Breast epithelium (tissue), 4 donors: ENCODE data around the gene KCNG4. TPM values are rescaled to one million over a fixed set of nuclear protein-coding genes. Genes with fewer than 3 reads are reported as not detected.

ENCODE experiments used
- DNase-seq, 2 donors: peaks; one replicate each; pipeline ENCODE4 v3.0.0-alpha.2; 2019; ENCODE audit warnings: low spot score in 2 of 2
- H3K27ac ChIP-seq, 2 donors: fragments of 200-600 bp; sonication (generic) in 1 of 2; one replicate each; pipeline ENCODE4 v1.5.1; 2016 to 2019; ENCODE audit warnings: mild to moderate bottlenecking in 1 of 2
- H3K27me3 ChIP-seq, 2 donors: fragments of 200-600 bp; sonication (generic) in 1 of 2; one replicate each; pipeline versions ENCODE4 v1.5.1 to v1.6.0; 2017 to 2019; ENCODE audit warnings: control low read depth in 1 of 2, mild to moderate bottlenecking in 1 of 2
- H3K36me3 ChIP-seq: fragments of 200-600 bp; one replicate; pipeline ENCODE4 v1.5.1; 2019
- H3K4me1 ChIP-seq, 2 donors: fragments of 200-600 bp; sonication (generic); one replicate each; pipeline ENCODE4 v1.5.1; 2016 to 2019; ENCODE audit warnings: control low read depth in 1 of 2
- H3K4me3 ChIP-seq, 3 donors: fragments of 200-600 bp; sonication (generic); 1 replicate in 2 of 3; 2 replicates in 1 of 3; pipeline ENCODE4 v1.5.1; 2016 to 2019; ENCODE audit warnings: mild to moderate bottlenecking in 3 of 3, moderate library complexity in 2 of 3
- H3K9me3 ChIP-seq, 2 donors: fragments of 200-600 bp; sonication (generic) in 1 of 2; one replicate each; pipeline ENCODE4 v1.5.1; 2016 to 2019; ENCODE audit warnings: control low read depth in 1 of 2
- CTCF ChIP-seq, 3 donors: fragments of 450-650 bp; IDR thresholded peaks; one replicate each; pipeline ENCODE4 v1.5.1; 2016 to 2017; ENCODE audit warnings: antibody characterized with exemption in 3 of 3, mild to moderate bottlenecking in 3 of 3, moderate library complexity in 3 of 3
- POLR2A ChIP-seq: fragments of 450-650 bp; IDR thresholded peaks from one replicate; pipeline ENCODE4 v1.6.1; 2016; ENCODE audit warnings: antibody characterized with exemption, mild to moderate bottlenecking, moderate library complexity
- POLR2AphosphoS5 ChIP-seq, 3 donors: sonication (generic); formaldehyde crosslinking; IDR thresholded peaks; one replicate each; pipeline ENCODE4 v1.6.1; 2017; ENCODE audit warnings: antibody characterized with exemption in 3 of 3
- intact Hi-C: fragments of 100-400 bp; cut with DNase I; formaldehyde crosslinking; loops from one replicate; pipeline ENCODE4 v1.15.1; 2023; ENCODE audit warnings: low total_unique reads
- total RNA-seq, 3 donors: library from RNA; depleted of rRNA; stranded (reverse); fragments of >200 nt; gene quantifications; one replicate each; pipeline ENCODE4 v1.1.0, GENCODE V29; 2016

Gene KCNG4
- total RNA-seq, 3 donors from 2014 or later, result not detected

GRCh38 chr16:84198401-84198800 lies 41.4 kb downstream of the KCNG4 start:
- Histone ChIP-seq H3K27ac (no peak overlapping the region), H3K9me3 (no peaks in the 10 kb centered on the region), H3K4me1 (no peaks in the 10 kb centered on the region), H3K4me3 (no peak overlapping the region), H3K36me3 (no peaks in the 10 kb centered on the region), H3K27me3 (no peaks in the 10 kb centered on the region)
- intact Hi-C loops, result no loop called here
- TF ChIP-seq POLR2A (no peak), CTCF (IDR thresholded peaks at IDR 0.05) (no peak), POLR2AphosphoS5 (IDR thresholded peaks at IDR 0.05) (no peak)
- DNase-seq, result no peak

GRCh38 chr16:84197466-84198128 lies 42.2 kb downstream of the KCNG4 start:
- DNase-seq, result no peak
- intact Hi-C loops, result no loop called here
- Histone ChIP-seq H3K27me3 (no peaks in the 10 kb centered on the region), H3K27ac (no peak overlapping the region), H3K9me3 (no peaks in the 10 kb centered on the region), H3K4me3 (no peak overlapping the region), H3K4me1 (no peaks in the 10 kb centered on the region), H3K36me3 (no peaks in the 10 kb centered on the region)
- no peak for TF ChIP-seq POLR2A
- no peak for TF ChIP-seq POLR2AphosphoS5 (IDR thresholded peaks at IDR 0.05)
- TF ChIP-seq CTCF (IDR thresholded peaks at IDR 0.05), result no peak

GRCh38 chr16:84196727-84197394 lies 43.0 kb downstream of the KCNG4 start:
- Histone ChIP-seq H3K4me3 (peak overlapping the region in 2 of 3 donors; percentile 37 to 50), H3K27ac (peak overlapping the region in 1 of 2 donors; percentile 41), H3K27me3 (no peaks in the 10 kb centered on the region), H3K4me1 (no peaks in the 10 kb centered on the region), H3K9me3 (no peaks in the 10 kb centered on the region), H3K36me3 (no peaks in the 10 kb centered on the region)
- DNase-seq, result peak in 1 of 2 donors; percentile 36
- no peak for TF ChIP-seq CTCF (IDR thresholded peaks at IDR 0.05)
- TF ChIP-seq POLR2A, result no peak
- no peak for TF ChIP-seq POLR2AphosphoS5 (IDR thresholded peaks at IDR 0.05)
- intact Hi-C loops, result no loop called here

- no peak for DNase-seq
- Histone ChIP-seq H3K4me1 (no peaks in the 10 kb centered on the region), H3K9me3 (no peaks in the 10 kb centered on the region), H3K27me3 (no peaks in the 10 kb centered on the region), H3K27ac (no peak overlapping the region), H3K4me3 (peak overlapping the region in 2 of 3 donors; percentile 37 to 50), H3K36me3 (no peaks in the 10 kb centered on the region)
- intact Hi-C loops, result no loop called here
- no peak for TF ChIP-seq CTCF (IDR thresholded peaks at IDR 0.05)
- no peak for TF ChIP-seq POLR2A
- no peak for TF ChIP-seq POLR2AphosphoS5 (IDR thresholded peaks at IDR 0.05)
Measured at GRCh38 chr16:84196101-84196500, 43.7 kb downstream of the KCNG4 start.
